ENCODE measurements around the gene MIS18BP1.
"Not testable (repeated sequence)": the region's sequence is repeated elsewhere in the genome, so short reads cannot be mapped to it uniquely, and the experiment has no call there.

Gene MIS18BP1

DNA sequence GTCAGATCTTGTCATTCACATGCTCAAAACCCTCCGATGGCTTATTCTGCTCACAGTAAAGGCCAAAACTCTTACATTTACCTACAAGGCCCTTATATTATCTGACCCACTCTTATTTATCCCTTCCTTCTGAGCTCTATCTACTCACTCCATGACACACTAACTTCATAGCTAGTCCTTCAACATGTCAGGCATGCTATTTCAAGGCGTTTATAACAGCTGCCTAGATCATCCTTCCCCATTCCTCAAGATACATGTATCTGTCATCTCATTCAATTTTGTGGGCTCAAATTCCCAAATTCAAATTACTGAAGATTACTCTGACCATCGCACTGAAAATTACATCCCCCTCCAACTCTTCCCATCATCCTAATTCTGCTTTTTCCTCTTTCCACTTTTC is 6.9 kb downstream of the MIS18BP1 start:
- no peak for DNase-seq (ENCODE audit: low read depth)

DNA sequence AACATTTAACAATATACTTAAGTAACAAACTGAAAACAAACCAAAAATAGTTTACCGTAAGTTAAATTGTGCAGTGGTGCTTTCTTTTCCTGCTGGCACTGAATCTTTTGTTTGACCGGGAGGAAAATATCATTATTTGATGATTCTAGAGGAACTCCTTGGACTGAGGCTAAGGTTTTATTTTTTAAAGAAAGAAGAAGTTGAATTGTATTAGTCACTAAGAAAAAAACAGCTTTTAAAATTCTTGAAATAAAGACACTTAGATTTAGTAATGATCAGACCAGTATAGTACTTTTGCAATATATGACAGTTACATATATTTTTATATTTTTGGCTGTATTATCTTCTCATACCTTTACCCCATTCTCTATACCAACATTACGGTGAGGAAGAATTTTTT is 10.3 kb downstream of the MIS18BP1 start:
- no peak for DNase-seq (ENCODE audit: low read depth)

DNA sequence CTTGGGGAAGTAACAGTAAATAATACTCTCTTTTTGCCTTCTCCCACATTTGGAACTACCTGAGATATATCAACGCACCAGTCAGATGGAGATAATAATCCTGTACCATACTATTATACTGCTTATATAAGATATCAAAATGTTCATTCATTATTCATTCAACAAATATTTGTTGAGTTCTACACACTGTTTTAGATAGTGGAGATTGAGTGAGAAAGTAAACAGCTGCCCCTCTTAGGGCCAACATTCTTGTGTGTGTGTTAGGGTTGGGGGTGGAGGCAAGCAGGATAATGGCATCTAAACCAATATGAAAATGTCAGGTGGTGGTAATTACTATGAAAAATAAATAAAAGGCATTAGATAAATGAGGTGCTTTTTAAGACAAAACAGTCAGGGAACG is 14.0 kb downstream of the MIS18BP1 start:
- DNase-seq (ENCODE audit: low read depth): no peak

DNA sequence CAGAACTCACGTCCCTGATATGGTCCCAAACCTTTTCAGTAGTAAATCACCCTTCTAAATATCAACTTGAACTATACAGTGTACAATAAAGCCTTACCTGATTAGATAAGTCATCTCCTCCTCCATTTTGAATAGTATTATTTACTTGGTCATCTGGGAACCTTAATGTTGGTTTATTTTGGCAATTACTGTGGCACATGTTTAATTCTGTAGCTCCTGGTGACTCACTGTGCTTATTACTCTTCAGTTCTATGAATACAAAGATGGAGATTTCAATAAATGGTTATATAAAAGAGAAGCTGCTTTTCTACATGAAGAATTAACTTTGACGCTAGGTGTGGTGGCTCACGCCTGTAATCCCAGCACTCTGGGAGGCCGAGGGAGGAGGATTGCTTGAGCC is 25.4 kb downstream of the MIS18BP1 start:
- no peak for DNase-seq (ENCODE audit: low read depth)

DNA sequence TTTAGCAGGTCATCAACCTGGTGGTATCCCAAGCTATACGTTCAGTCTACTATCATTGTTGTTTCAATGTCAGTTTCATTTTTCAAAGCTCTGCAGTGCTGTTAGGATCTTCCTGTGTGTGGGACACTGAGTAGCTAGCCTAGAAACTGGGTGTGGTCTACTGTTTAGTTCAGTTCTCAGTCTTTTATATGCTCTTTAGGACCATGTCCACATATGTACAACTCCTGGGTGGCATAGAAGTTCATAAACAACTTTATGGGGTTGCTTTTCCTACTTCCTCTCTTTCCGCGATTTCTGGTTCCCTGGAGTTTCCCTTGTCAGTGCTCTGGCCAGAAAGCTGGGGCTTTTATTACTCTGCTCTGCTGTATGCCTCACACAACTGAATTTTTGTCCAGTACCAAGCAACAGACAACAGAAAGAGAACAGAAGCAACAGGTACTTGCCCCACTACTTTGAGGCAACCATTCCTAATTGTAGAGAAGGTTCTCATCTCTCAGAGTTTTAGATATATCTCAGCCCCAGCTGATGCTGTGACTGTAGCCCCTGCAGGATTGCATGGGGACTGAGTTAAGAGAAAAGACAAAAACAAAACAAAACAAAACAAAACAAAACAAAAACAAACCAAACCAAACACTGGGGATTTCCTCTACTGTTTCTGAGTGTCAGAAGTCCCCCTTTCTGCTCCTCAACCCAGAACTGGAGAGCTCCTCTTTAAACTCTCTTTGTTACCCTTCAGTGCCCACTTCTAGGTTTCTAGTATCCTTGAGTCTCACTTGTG is 30.3 kb downstream of the MIS18BP1 start:
- DNase-seq (ENCODE audit: low read depth): no peak

DNA sequence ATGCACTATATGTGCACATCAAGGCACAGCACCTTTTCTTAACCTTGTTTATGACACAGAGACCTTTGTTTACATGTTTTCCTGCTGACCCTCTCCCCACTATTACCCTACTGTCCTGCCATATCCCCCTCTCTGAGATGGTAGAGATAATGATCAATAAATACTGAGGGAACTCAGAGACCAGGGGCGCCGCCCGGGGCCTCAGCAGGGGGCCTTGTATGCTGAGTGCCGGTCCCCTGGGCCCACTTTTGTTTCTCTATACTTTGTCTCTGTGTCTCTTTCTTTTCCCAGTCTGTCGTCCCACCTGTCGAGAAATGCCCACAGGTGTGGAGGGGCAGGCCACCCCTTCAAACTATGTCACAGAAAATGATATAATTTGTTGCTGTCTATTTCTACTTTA is 38.7 kb downstream of the MIS18BP1 start:
- DNase-seq (ENCODE audit: low read depth): not testable (repeated sequence)

DNA sequence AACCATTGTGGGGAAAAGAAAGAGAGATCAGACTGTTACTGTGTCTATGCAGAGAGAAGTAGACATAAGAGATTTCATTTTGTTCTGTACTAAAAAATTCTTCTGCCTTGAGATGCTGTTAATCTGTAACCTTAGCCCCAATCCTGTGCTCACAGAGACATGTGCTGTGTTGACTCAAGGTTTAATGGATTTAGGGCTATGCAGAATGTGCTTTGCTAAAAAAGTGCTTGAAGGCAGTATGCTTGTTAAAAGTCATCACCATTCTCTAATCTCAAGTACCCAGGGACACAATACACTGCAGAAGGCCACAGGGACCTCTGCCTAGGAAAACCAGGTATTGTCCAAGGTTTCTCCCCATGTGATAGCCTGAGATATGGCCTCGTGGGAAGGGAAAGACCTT is 39.3 kb downstream of the MIS18BP1 start:
- DNase-seq (ENCODE audit: low read depth): not testable (repeated sequence)

DNA sequence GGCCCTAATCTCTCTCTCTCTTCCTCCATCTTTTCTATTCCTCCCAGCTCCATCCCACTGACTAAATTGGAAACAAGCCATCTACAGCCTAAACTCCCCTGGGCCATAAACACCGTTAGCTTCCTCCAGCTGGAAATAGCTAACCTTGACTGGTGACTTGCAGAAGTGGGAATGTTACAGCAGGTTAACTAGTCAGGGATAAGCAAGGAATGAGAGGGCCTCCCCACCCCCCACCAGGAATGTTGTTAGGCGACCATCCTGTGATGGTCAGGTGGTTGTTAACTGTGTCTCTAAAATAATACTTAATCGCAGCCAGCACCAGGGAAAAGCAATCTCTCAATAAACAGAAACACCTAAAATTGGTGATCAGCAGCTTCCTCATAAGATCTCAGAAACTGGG is 40.8 kb downstream of the MIS18BP1 start:
- DNase-seq (ENCODE audit: low read depth): no peak

DNA sequence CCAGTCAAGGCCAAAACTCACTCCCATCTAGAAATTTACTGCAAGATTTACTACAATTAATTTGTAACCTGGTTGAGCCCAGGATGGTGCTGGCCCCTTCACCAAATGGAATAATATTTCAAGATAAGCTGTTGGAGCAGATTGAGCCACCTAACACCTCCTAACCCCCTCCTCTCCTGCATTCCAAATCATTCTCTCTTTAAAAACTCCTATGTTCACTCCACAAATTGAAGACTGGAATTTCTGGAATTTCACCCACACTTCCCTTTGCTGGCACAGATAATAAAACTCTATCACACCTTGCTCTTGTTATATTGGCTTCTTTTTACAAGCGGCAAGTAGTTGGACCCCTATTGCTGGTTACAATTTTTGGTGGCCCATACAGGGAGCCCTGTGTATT is 41.7 kb downstream of the MIS18BP1 start:
- no peak for DNase-seq (ENCODE audit: low read depth)

DNA sequence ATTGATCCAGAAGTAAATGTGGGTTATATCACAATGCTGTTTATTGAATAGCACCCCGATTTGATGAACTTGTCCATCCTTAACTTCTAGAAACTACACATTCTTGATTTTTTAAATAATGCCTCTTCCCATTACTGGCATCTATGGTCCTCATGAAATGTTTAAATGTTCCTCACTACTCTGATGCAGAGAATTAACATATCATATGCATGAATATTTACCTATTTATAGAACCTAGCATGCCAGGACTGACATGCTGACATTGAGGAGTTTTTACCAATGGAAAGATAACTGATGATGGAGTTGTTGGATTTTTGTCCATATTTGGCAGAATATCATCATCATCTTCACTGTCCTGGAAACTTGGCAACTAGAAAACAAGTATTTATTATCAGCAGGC is 42.8 kb downstream of the MIS18BP1 start:
- no peak for DNase-seq (ENCODE audit: low read depth)

DNA sequence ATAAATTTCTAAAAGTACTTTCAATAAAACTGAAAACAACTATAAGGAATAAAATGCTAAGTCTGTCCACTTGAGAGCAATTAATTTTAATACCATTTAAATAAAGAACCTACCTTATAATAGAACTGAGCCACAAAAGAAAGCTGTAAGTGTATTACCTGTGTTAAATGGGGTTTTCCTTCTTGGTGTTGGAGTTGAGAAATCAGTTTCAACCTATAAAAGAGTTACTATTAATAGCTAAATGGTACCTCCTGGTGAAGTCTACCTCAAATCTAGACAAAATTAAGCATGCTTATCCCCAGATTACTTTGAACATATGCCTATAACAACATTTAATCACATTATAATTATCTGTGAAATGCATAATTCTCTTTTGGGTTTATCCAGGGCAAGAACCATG is 48.8 kb downstream of the MIS18BP1 start:
- no peak for DNase-seq (ENCODE audit: low read depth)

DNA sequence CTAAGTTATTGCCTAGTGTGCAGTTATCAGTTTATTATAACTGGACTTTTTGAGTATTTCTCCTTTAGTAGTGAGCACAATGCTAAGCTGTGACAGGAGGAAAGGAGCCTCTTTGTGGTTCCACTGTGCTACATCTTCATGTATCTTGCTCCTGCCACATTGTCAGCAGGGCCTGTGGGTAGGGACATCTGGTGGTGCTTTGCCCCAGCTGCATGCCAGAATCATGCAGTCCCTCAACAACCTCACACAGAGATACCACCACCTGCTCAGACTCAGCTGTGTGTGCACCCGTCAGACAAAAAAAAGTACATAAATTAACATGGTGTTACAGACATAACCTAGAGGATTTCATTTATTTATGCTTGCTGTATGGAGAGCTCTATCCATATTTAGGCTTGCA is 51.1 kb downstream of the MIS18BP1 start:
- no peak for DNase-seq (ENCODE audit: low read depth)

DNA sequence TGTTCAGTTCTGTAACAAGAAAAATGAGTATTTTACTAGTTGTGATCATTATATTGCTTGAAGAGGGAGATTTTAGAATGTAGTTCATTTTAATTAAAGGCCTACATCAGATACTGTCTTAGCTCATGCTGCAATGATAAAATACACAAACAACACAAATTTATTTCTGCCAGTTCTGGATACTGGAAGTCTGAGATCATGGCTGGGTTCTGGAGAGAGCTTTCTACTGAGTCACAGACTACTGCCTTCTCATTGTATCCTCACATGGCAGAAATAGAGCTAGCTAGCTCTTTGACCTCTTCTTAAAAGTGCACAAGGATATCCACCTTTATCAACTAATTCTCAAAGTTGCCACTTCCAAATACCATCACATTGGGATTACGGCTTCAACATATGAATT is 53.8 kb downstream of the MIS18BP1 start:
- no peak for DNase-seq (ENCODE audit: low read depth)

DNA sequence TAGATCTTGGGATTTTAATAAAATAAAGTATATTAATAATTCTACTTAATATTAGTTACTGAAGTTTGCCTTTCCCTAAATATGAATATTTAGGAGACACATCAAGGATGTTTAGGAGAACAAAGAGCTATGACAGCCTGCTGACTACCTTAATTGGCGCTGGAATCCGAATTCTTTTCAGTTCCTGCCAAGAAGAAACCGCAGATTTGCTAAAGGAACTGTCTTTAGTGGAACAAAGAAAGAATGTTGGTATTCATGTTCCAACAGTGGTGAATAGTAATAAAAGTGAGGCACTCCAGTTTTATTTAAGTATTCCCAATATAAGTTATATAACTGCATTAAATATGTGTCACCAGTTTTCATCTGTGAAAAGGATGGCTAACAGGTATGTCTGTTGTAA is 54.5 kb downstream of the MIS18BP1 start:
- DNase-seq (ENCODE audit: low read depth): no peak

DNA sequence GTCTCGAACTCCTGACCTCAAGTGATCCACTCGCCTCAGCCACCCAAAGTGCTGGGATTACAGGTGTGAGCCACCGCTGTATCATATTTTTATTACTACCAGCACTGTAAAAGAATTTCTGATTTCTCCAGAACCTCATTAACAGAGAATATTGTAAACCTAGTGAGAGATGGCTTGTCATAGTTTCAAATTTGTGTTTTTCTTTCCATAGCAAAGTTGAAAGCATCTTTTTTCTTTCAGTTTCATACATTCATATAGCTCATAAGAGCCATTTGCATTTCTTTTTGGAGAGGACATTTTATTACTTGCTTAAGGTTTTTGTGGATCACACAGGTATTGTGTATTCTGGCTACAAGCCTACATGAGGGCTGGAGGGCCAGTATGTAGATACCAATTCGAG is 58.0 kb downstream of the MIS18BP1 start:
- no peak for DNase-seq (ENCODE audit: low read depth)

DNA sequence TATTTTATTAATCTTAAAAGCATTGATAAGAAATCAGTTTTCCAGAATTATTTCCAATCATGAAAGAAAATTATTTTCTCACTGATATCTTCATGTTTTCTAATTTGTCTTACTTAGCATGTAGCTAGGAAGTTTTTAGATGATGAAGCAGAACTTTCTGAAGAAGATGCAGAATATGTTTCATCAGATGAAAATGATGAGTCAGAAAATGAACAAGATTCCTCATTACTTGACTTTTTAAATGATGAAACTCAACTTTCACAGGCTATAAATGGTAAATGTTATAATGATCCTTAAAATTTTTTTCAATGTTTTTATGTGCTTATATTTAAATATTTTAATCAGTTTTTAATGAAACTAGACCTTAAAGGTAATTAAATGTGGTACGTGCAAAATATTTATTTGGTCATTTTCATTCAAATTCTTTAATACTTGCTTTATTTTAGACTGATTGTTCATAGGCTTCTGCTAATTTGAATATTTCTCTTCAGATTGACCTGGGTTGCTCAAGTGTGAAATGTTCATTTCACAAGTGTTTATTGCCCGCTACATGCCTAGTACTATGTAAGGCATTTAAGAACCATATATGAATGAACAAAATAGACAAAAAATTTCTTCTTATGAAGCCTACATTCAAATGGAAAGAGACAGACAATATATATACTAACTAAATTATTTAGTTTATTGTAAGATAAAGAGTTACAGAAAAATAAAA is 67.7 kb downstream of the MIS18BP1 start:
- no peak for DNase-seq (ENCODE audit: low read depth)

DNA sequence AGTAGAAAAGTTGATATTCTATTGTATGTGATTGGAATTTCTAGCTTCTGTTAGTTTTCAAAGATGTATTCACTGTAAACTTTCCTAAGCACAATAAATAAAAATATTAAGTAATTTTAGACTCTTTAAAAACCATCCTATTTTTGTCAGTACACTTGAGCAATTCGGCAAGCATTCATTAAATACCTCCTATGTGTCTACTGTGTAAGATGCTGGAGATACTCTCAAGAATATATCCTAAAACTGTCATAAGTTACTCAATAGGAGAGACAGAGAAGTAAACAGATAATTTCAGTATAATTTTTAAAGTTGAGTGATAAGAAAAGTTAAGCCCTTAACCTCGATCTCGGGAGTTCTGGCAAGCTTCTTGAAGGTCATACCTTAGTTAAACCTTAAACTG is 71.2 kb downstream of the MIS18BP1 start:
- no peak for DNase-seq (ENCODE audit: low read depth)

DNA sequence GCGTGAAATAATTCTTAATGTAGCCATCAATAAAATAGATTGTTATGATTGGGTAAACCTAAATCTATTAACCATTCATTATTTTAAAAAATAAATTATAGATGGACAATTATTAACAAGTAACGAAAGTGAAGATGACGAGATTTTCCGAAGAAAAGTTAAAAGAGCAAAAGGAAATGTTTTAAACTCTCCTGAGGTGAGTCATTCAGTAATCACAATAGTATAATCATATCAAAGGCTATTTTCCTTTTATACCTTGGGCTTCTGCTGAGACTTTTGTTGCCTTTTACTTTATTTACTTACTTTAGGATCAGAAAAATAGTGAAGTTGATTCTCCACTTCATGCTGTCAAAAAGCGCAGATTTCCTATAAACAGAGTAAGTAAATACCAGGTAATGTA is 71.7 kb downstream of the MIS18BP1 start:
- no peak for DNase-seq (ENCODE audit: low read depth)

DNA sequence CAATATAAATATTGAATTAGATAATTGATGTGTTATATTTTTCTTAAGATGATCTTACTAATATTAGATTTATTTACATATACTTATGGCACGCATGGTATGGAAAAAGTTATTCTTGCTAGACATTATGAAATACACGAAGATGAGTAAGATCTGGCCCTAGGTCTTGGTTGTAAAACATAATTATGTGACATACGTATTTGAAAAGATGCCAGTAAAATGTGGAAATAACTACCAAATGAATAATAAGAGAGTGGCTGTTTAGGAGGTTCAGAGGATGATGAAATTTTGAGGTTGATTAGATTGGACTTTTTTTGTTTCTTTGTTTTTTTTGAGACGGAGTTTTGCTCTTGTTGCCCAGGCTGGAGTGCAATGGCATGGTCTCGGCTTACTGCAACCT is 75.9 kb downstream of the MIS18BP1 start:
- DNase-seq (ENCODE audit: low read depth): peak; percentile 92

DNA sequence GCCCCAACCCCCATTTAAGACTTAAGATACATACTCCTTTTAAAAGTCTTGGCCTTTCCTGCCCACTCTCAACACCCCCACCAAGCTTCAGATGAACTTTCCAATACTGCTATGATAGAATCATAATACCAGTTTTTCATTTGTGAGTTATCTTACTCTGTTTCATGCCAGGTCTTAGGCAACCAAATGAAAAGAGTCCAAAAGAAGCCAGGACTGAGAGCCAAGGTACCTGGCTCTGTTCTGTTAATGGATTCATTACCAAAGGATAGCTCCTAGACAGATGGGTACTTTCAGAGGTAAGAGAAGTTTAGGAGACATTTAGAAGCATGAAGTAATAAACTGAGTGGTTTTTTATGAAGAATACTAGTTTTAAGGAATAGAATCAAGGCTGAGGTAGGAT is 83.1 kb downstream of the MIS18BP1 start:
- no peak for DNase-seq (ENCODE audit: low read depth)

DNA sequence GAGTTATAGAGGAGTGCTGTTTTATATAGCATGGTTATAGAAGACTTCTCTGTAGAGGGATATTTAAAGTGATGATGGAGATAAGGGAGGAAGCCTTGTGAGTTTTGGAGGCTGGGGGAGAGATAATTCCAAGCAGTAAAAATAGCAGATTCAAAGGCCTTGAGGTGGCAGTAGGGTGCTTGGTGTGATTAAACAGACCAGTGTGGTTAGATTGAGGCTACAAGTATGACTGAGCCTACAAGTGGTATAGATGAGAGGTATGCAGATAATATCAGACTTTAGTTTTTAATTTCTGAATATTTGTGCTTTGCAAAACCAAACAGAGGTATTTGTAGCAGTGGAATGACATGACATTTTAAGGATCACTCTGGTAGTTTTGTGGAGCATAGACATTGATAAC is 96.9 kb downstream of the MIS18BP1 start:
- no peak for DNase-seq (ENCODE audit: low read depth)
